ENCODE data around the gene GPRIN2.
"Not testable (repeated sequence)": the region's sequence is repeated elsewhere in the genome, so short reads cannot be mapped to it uniquely, and the experiment has no call there.

The GPRIN2 gene

DNA sequence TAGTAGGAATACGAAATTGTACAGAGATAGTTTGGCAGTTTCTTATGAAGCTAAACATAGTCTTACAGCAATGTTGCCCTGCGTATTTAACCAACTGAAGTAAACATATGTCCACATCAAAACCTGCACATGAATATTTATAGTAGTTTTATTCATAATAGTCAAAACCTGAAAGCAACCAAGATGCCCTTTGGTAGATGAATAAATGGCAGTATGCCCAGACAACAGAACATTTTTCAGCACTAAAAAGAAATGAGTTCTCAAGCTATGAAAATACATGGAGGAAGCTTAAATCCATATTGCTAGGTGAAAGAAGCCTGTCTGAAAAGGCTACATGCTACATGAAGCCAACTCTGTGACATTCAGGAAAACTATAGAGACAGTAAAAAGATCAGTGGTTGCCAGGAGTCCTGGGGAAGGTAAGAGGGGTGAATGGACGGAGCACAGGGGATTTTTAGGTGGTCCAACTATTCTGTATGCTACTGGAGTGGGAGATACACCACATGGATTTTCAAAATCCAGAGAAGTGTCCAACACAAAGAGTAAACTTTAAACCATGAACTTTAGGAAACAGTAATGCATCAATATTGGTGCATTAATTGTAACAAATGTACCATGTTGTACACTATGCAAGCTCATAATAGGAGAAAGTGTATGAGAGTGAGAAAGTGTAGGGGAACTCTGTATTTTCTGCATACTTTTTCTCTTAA lies 17.6 kb downstream of the GPRIN2 start:
- no peak for FAIRE-seq
- DNase-seq (ENCODE audit: insufficient read length, low spot score): no peak

DNA sequence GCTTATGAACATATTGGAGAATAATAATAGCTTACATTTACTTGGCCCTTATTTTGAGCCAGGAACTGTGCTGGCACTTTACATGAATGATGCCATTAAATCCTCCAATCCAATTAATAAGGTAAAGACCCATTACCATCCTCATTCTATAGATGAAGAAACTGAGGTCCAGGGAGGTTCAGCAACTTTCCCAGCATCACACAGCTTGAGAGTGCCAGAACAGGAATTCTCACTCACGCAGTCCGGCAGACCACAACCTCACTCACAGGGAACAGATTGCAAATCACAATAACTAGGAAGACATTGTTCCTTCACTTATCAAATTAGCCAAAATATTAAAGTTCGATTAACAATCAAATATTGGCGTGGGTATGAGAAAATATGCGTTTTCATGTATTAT lies 18.3 kb downstream of the GPRIN2 start:
- DNase-seq (ENCODE audit: insufficient read length, low spot score) (no peak), FAIRE-seq (no peak)

DNA sequence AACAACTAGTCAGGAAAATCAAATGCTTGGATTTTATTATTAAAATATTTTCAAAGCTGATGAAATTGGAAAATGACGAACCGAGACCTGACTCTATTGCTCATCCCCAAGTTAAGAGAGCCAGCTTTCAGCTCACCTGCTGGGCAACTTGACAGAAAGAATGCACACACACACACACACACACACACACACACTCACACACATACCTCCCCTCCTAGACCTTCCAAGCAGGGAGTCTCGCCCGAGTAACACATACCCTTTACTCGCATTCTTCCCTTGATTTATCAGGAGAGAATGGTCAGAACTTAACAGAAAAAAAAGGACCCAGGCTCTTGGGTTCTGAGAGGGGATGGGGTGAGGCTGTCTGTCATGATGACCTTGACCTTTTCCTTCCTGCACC lies 19.1 kb downstream of the GPRIN2 start:
- FAIRE-seq (no peak), DNase-seq (ENCODE audit: insufficient read length, low spot score) (no peak)

DNA sequence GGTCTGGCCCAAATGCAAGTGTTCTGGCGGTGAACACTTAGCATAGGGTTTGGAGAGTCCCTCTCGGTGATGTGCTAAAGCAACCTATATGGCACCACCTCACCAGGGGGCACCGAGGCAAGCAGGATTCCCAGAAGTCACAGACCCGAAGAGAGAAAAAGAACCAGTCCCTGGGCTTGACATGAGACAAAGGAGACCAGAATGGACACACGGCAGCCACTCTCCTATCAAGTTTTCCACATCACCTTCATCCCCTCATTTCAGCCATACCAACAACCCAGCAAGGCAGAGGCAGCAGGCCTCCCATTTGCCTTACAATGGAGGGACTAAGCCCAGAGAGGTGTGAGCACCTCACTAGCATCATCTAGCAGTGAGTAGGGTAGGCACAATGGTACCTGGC lies 19.7 kb downstream of the GPRIN2 start:
- DNase-seq (ENCODE audit: insufficient read length, low spot score) (no peak), FAIRE-seq (no peak)

DNA sequence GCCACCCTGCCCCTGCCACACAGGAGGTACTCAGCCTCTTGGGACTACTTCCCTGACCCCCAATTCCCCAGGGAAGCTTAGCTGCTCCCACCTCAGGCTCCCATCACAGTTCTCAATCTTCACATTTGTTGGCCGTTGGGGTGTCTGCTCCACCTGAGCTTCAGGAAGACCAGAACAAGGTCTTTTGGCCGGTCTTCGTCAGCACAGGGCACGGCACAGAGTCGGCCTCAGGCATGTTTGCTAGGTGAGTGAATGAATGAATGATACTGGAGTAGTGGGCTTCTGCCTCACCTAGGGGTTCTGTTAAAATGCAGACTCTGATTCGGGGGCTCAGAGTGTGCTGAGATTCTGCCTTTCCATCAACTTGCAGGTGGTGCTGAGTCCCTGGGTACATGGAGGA lies 20.3 kb downstream of the GPRIN2 start:
- DNase-seq (ENCODE audit: insufficient read length, low spot score) (no peak), FAIRE-seq (no peak)

DNA sequence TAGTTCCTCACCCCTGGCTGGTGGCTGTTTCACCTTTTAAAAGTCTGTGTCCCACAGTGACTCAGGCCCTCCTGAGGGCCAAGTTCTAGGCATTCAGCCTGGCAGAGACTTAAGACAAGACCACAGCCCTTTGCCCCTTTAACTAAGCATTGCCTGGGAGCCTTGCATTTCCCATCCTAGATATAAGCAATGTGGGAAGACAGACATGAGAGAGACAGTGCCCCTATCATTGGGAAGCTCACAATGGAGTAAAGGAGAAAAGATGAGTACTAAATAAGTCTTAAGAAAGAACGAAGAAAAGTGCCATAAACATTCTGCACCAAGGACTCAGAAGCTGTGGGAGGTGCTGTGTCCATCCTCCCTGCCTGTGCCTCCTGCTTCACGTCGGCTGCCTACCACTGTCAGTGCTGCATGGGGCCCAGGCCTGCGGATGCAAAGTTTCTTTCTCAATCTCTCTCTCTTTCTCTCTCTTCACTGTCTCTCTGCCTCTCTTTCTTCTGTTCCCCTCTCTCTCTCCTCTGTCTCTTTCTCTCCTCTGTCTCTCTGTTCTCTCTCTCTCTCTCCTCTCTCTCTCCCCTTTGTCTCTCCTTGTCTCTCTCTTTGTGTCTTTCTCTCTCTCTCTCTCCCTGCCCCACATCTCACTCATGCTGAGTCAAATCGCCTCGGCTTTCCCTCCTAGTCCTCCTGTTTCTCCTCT lies 21.5 kb downstream of the GPRIN2 start:
- DNase-seq (ENCODE audit: insufficient read length, low spot score) (no peak), FAIRE-seq (no peak)

DNA sequence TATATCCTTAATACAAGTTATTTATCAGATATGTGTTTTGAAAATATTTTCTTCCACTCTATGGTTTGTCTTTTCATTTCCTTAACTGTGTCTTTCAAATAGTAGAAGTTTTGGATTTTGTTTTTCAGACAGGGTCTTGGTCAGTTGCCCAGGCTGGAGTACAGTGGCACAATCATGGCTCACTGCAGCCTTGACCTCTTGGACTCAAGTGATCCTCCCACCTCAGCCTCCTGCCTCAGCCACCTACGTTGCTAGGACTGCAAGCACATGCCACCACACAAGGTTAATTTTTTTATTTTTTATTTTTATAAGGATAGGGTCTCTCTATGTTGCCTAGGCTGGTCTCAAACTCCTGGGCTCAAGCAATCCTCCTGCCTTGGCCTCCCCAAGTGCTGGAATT lies 24.2 kb downstream of the GPRIN2 start:
- not testable (repeated sequence) for DNase-seq (ENCODE audit: insufficient read length, low spot score); FAIRE-seq

DNA sequence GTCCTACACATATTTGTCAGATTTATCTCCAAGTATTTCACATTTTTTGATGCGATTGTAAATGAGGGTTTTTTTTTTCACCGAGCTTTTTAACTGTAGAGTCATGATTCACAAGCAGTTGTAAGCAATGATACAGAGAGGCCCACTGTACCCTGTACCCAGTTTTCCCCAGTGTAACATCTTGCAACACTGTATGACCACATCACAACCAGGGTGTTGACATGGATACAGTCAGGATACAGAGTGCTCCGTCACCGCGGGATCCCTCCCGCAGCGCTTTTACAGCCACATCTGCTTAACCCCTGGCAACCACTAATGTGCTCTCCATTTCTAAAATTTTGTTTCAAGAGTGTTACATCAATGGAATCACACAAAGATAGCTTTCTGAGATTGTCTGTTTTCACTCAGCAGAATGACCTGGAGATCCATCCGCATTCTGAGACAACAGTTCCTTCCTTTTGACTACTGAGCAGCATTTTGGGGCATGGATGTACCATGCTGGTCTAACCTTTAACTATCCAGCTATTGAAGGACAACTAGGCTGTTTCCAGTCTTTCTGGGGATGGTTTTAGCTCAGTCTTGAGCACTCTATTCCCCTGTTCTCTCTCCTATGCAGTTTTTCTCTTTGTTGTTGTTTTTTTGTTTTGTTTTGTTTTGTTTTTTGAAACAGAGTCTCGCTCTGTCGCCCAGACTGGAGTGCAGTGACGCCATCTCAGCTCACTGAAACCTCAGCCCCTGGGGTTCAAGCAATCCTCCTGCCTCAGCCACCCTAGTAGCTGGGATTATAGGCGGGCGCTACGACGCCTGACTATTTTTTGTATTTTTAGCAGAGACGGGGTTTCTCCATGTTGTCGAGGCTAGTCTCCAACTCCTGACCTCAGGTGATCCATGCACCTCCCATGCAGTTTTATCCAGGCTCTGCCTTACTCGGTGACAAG lies 25.9 kb downstream of the GPRIN2 start:
- FAIRE-seq (no peak), DNase-seq (ENCODE audit: insufficient read length, low spot score) (no peak)

DNA sequence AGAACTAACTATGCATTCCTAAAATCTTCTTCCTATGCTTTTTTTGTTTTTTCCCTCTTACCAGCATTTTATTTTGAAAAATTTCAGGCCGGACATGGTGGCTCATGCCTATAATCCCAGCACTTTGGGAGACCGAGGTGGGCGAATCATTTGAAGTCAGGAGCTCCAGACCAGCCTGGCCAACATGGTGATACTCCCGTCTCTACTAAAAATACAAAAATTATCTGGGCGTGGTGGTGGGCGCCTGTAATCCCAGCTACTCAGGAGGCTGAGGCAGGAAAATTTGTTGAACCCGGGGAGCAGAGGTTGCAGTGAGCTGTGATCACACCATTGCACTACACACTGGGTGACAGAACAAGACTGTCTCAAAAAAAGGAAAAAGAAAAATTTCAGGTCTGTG lies 26.7 kb downstream of the GPRIN2 start:
- DNase-seq (ENCODE audit: insufficient read length, low spot score); FAIRE-seq: not testable (repeated sequence)

DNA sequence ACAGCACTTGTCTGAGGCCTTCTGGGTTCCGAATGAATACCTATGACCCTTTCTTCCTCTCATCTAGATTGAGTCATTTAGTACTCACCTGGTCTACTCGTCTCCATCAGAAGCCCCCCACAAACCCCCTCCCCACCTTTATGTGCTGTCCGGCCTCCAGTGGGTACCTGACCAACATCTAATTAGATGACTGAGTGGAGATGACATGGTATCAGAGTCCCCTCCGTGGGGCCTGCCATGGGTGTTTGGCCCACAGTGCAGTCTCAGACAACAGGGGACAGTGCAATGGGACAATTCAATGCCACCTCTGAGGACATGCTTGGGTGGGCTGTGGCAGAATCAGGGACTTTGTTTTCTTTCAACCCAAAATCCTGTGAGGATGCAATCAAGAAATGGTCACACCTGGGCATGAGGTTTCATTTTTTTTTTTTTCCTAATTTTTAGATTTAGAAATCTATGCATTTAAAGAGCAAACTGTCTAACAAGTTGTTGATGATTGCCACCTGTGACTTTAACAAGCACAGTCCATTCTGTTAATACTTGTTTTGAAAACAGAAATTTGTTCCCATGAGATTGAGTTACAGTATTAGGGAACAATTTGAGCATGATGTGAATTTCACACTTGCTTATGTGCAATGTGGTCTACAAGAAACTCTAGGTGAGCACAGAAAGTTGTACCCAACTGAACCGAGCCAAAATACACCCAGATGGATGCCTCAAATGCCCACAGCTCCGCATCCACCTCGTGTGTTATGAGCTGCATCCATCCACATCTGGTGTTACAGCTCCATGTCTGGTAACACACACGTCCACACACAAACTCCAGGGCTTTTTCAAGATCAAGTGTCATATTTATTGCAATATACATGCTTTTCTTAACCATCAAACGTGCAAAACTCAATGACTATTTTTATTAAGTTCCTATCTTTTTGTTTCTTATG lies 27.5 kb downstream of the GPRIN2 start:
- no peak for DNase-seq (ENCODE audit: insufficient read length, low spot score)
- FAIRE-seq: no peak

DNA sequence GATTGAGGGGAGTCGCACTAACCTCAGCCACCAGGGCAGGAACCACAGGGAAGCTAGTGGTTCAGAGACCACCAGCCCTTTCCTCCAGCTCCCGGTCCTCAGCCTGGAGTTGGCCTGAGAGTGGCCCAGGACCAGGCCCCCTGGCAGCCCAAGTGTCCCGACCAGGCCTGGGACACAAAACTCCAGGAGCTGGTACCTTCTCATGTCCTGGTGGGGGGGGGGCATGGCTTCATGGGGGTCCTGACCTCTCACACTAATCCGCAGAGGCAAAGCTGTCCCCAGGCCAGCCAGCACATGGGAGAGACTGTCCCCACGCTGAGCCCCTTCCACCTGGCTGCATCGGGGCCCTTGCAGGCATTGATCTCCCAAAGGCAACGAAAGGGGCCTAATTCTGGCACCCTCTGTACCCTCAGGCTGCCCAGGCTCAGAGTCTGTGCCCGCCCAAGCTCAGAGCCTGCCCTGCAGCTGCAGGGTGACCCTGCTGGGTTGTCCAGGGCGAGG lies 28.2 kb downstream of the GPRIN2 start:
- FAIRE-seq (no peak), DNase-seq (ENCODE audit: insufficient read length, low spot score) (no peak)

DNA sequence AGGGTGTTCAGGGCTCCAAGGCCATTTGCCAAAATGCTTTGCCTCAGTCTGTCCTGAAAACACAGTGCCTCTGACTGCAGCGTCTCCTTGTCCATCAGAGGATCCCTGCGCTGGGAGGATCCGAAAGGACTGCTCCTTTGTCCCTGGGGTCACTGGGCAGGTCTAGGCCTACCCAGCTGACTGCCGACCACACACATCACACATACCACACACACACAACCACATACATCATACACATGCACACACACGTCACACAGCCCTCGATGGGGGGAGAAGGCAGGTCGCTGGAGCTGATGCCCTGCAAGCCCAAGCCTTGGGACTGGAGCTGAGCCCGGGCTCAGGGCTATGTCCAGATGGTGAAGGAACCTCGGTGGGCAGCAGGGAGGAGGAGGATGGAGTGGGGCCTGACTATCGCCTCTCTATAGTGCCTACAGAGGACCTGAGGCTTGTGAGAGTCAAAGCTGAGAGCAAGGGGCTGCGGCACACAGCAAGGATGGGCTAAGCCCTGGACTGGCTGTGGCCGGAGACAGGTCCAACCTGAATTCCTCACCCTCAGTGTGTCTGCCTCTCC lies 29.1 kb downstream of the GPRIN2 start:
- DNase-seq (ENCODE audit: insufficient read length, low spot score) (no peak), FAIRE-seq (peak; percentile 33)

DNA sequence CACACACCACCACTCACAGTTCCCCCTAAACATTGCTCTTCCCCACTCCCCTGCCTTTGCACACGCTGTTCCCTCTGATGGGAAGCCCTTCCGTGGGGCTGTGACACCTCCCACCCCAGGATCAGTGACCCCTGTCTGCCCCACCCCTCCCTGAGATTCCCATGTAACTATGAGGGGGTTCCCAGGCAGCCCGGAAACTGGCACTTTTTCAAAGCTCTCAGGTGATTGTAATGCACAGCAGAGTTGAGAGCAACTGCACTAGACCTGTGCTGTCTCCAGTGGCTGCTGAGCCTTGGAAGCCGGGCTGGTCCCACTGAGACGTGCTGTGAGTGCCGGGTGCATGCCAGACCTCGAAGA lies 29.8 kb downstream of the GPRIN2 start:
- DNase-seq (ENCODE audit: insufficient read length, low spot score) (peak; percentile 60), FAIRE-seq (no peak)

DNA sequence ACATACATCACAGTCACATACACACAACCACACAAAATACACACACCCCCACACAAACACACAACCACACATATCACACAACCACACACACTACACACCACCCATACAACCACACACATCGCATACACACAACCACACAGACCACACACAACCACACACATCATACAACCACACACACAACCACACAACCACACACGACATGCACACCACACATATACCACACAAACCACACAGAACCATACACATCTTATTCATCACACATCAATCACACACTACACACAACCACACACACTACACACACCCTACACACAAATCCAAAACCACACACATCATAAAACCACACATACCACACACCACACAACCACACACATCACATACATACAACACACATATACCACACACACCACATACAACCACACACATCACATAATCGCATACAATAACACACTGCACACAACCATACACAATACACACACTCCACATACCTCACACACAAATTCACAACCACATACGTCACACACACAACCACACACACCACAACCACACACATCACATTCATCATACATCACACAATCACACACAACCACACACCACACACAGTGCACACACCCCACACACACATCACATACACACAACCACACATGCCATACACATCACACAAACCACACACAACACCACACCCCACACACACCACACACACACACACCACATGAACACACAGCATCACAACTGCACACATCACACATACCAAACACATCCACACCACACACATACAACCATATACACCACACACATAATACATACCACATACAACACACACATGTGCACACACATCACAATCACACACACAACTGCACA lies 30.4 kb downstream of the GPRIN2 start:
- DNase-seq (ENCODE audit: insufficient read length, low spot score) (no peak), FAIRE-seq (no peak)

DNA sequence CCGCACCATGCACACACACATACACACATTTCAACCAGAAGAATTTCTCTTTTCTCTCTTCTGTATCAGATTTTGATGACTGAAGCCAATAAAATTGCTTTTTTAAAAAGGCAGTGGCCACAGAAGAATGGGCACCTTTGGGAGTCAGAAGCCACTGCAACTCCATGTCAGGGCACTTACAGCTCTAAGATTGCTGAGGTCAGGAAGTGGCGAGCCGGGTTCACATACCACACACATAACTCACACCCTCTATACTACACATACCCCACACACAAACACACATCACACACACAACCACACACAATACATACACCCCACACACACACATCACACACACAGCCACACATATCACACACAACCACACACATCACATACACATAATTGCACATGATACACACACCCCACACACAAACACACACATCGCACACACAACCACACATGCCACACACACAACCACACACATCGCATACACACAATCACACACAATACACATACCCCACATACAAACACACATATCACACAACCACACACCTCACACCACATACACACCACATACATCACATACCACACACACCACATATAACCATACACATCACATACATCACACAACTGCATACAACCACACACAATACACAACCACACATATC lies 31.2 kb downstream of the GPRIN2 start:
- FAIRE-seq (no peak), DNase-seq (ENCODE audit: insufficient read length, low spot score) (peak; percentile 87)

DNA sequence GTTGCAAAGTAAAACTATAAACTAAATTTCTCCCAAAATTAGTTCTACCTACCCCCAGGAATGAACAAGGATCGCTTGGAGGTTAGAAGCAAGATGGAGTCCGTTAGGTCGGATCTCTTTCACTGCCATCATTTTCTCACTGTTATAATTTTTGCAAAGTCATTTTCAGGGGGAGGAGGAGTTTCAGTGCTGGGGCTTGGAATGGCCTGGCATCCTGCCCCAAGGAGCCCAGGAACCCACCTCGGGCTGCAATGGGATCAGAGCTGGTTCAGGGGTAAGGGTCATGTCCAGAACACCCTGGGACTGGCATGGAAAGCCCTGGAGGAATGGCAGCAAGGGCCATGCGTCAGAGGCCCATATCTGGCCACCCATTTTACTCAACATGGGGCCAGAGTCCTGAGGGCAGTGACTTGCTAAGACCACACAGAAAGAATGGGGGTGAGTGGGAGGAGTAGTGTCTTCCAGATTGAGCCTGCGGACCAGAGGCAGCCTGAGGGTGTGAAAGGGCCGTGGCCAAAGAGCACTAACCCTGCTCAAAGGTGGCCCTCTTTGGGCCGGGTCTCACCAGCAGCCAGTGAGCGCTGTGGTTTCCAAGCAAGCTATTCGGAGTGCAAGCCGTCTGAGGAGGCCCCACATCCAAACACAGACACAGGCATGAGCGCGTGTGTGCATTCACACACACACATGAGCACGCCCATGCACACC lies 31.8 kb downstream of the GPRIN2 start:
- no peak for FAIRE-seq

DNA sequence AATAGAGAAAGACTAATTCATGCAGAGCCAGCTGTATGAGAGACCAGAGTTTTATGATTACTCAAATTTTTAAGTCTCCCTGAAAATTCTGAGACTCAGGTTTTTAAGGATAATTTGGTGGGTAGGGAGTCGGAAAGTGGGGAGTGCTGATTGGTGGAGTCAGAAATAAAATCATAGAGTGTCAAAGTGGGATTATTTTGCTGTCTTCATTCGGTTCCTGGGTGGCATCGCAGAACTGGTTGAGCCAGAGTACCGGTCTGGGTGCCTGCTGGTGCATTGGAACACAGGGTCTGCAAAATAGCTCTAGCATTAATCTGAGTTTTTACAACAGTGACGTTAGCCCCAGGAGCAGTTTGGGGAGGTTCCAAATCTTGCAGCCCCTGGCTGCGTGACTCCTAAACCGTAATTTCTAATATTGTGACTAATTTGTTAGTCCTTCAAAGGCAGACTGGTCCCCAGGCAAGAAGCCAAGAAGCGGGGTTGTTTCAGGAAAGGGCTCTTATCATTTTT lies 32.4 kb downstream of the GPRIN2 start:
- DNase-seq (ENCODE audit: insufficient read length, low spot score) (peak; percentile 82), FAIRE-seq (no peak)

More for the DNA sequence above, 31.8 kb downstream of the GPRIN2 start:
- peak; percentile 92 for DNase-seq (ENCODE audit: insufficient read length, low spot score)

All from HTR-8/SVneo (cell line).